Measurements from ENCODE around the gene MXD4.
"Not testable (repeated sequence)": the region's sequence is repeated elsewhere in the genome, so short reads cannot be mapped to it uniquely, and the experiment has no call there.

The MXD4 gene

GRCh38 chr4:2219233-2219760 lies 42.6 kb downstream of the MXD4 start:
- DNase-seq = no peak

DNA sequence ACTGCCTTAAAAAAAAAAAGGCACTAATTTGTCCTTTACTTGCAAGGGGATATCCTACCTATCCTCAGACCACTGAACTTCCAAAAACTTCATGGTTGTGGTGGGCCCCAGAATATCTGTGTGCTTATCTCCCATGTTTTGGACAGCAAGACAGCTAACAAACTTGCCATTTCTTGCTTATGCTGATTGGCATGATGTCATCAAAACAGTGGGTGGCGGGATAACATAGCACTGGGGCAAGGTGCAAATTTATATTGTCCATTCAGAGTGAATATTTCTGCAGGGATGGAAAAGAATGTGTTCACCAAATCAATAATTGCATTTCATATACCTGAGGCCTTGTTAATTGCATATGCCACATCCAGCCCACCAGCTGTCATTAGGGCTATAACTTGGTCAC lies 43.5 kb downstream of the MXD4 start:
- no peak for DNase-seq

GRCh38 chr4:2217726-2218125 lies 44.2 kb downstream of the MXD4 start:
- DNase-seq = no peak

DNA sequence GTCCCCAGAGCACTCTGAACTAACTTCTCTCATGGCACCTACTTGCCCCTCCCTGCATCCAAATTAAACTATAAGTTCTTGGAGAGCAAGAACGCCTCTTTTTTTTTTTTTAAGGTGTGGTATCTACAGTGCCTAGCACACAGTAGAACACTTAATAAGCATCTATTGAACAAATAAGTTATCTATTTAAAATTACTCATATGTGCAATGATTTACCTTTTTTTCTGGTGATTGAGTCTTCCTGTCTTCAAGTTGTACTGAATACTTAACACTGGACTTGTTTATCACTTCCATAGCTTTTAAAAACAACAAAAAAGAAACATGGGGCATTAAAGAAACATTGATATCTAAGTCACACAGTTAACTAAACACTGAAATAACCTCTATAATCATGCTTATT lies 49.1 kb downstream of the MXD4 start:
- DNase-seq = no peak

DNA sequence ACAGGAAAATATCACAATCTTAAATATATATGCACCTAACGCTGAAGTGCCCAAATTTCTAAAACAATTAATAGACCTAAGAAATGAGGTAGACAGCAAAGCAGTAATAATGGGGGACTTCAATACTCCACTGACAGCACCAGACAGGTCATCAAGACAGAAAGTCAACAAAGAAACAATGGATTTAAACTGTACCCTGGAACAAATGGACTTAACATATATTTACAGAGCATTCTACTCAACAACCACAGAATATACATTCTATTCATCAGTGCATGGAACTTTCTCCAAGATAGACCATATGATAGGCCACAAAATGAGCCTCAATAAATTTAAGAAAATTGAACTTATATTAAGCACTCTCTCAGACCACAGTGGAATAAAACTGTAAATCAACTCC lies 59.1 kb downstream of the MXD4 start:
- DNase-seq = not testable (repeated sequence)

Measured in activated CD4-positive, CD25-positive, alpha-beta regulatory T cell treated with anti-CD3 and anti-CD28 coated beads, Interleukin-2, amount 50 U/mL, for 72 hours (primary cell).